Neural progenitor cell (in vitro differentiated cells): ENCODE measurements around the gene TMCC1. TPM values are rescaled to one million over a fixed set of nuclear protein-coding genes. Genes with fewer than 3 reads are reported as not detected.

Experiments
- DNase-seq: peaks from one replicate; pipeline ENCODE4 v3.0.0-alpha.2; 2016; ENCODE audit warnings: low spot score
- H2AFZ ChIP-seq: fragments of 200-600 bp; sonication (generic); replicated peaks from 2 replicates; pipeline ENCODE4 v1.6.1; 2016; ENCODE audit warnings: antibody characterized with exemption
- H3F3A ChIP-seq: fragments of 200-600 bp; sonication (generic); 2 replicates; pipeline ENCODE4 v1.6.1; 2016; ENCODE audit warnings: antibody characterized with exemption, low read depth
- H3K27ac ChIP-seq: fragments of 200-600 bp; sonication (generic); 2 replicates; pipeline ENCODE4 v1.5.1; 2016; ENCODE audit warnings: mild to moderate bottlenecking
- H3K27me3 ChIP-seq: fragments of 200-600 bp; sonication (generic); 2 replicates; pipeline ENCODE4 v1.6.1; 2016; ENCODE audit warnings: mild to moderate bottlenecking, moderate library complexity
- H3K36me3 ChIP-seq: fragments of 200-600 bp; sonication (generic); 2 replicates; pipeline ENCODE4 v1.5.1; 2016
- H3K4me1 ChIP-seq: fragments of 200-600 bp; sonication (generic); 2 replicates; pipeline ENCODE4 v1.6.1; 2016; ENCODE audit warnings: mixed run types
- H3K4me2 ChIP-seq: fragments of 200-600 bp; sonication (generic); 2 replicates; pipeline ENCODE4 v1.6.1; 2016
- H3K4me3 ChIP-seq: fragments of 200-600 bp; sonication (generic); 2 replicates; pipeline ENCODE4 v1.5.1; 2016
- H3K79me2 ChIP-seq: fragments of 200-600 bp; sonication (generic); 2 replicates; pipeline ENCODE4 v1.6.1; 2016; ENCODE audit warnings: low read depth
- H3K9ac ChIP-seq: fragments of 200-600 bp; sonication (generic); 2 replicates; pipeline ENCODE4 v1.6.1; 2016
- H3K9me3 ChIP-seq: fragments of 200-600 bp; sonication (generic); 2 replicates; pipeline ENCODE4 v1.5.1; 2016; ENCODE audit warnings: low read depth
- H4K20me1 ChIP-seq: fragments of 200-600 bp; sonication (generic); 2 replicates; pipeline ENCODE4 v1.6.1; 2016; ENCODE audit warnings: low read depth
- H3K27ac Mint-ChIP-seq: 3 replicates; pipeline ENCODE4 v1.8.0; 2021; ENCODE audit warnings: mixed read lengths
- H3K27me3 Mint-ChIP-seq: 2 replicates; pipeline ENCODE4 v1.8.0; 2022; ENCODE audit warnings: low read depth, mild to moderate bottlenecking, inconsistent platforms, moderate library complexity, mixed read lengths; ENCODE audit not compliant: insufficient read depth
- H3K36me3 Mint-ChIP-seq: 3 replicates; pipeline ENCODE4 v1.8.0; 2021; ENCODE audit warnings: mixed read lengths
- H3K4me1 Mint-ChIP-seq: 3 replicates; pipeline ENCODE4 v1.8.0; 2021; ENCODE audit warnings: mixed read lengths
- H3K4me3 Mint-ChIP-seq: 3 replicates; pipeline ENCODE4 v1.8.0; 2021; ENCODE audit warnings: mild to moderate bottlenecking, moderate library complexity, mixed read lengths
- H3K9me3 Mint-ChIP-seq: 3 replicates; pipeline ENCODE4 v1.8.0; 2020; ENCODE audit warnings: mixed read lengths
- CTCF ChIP-seq: fragments of 200-600 bp; sonication (generic); IDR thresholded peaks from 2 replicates; pipeline ENCODE4 v1.5.1; 2017; ENCODE audit warnings: antibody characterized with exemption, mild to moderate bottlenecking
- EZH2 ChIP-seq: fragments of 200-600 bp; sonication (generic); IDR thresholded peaks from 2 replicates; pipeline ENCODE4 v1.6.1; 2017; ENCODE audit warnings: antibody characterized with exemption, mild to moderate bottlenecking, moderate library complexity
- EZH2phosphoT487 ChIP-seq: fragments of 200-600 bp; sonication (generic); IDR thresholded peaks from 2 replicates; pipeline ENCODE4 v1.6.1; 2017; ENCODE audit warnings: antibody characterized with exemption
- total RNA-seq: library from RNA; depleted of rRNA; stranded (reverse); fragments of >200 nt; gene quantifications from 2 replicates; pipeline ENCODE4 v1.2.3, GENCODE V29; 2015; ENCODE audit warnings: low replicate concordance

The TMCC1 gene
- total RNA-seq, 1 donor from 2014 or later = 29.8 TPM

- Histone ChIP-seq H4K20me1 (peaks cover 2% of the 10 kb centered on the region), H3K79me2 (peaks cover 32% of the 10 kb centered on the region), H3K36me3 (no peaks in the 10 kb centered on the region), H3K27me3 (no peaks in the 10 kb centered on the region), H3K4me2 (no peak overlapping the region), H3K9me3 (no peaks in the 10 kb centered on the region), H3K4me1 (peaks cover 31% of the 10 kb centered on the region), H2AFZ (no peak overlapping the region), H3K27ac (no peak overlapping the region), H3F3A (peaks cover 40% of the 10 kb centered on the region), H3K4me3 (no peak overlapping the region), H3K9ac (no peak overlapping the region)
- Mint-ChIP-seq H3K4me1 (peaks cover 26% of the 10 kb centered on the region), H3K36me3 (peaks cover 30% of the 10 kb centered on the region), H3K4me3 (no peak overlapping the region), H3K9me3 (peaks cover 31% of the 10 kb centered on the region), H3K27me3 (no peaks in the 10 kb centered on the region), H3K27ac (no peak overlapping the region)
- no peak for DNase-seq
- TF ChIP-seq CTCF = no peak
- TF ChIP-seq EZH2 = no peak
- no peak for TF ChIP-seq EZH2phosphoT487
Measured at GRCh38 chr3:129695230-129695629, 198.3 kb downstream of the TMCC1 start.

GRCh38 chr3:129694228-129694627 lies 199.3 kb downstream of the TMCC1 start:
- H3K4me3 ChIP-seq = no peak overlapping the region
- peaks cover 29% of the 10 kb centered on the region for H3K4me1 Mint-ChIP-seq
- H3K27me3 Mint-ChIP-seq = no peaks in the 10 kb centered on the region
- H3K27ac ChIP-seq = no peak overlapping the region
- H3K27me3 ChIP-seq = no peaks in the 10 kb centered on the region
- H3K36me3 ChIP-seq = no peaks in the 10 kb centered on the region
- H4K20me1 ChIP-seq = no peaks in the 10 kb centered on the region
- TF ChIP-seq EZH2phosphoT487 = no peak
- TF ChIP-seq CTCF = no peak
- no peak for TF ChIP-seq EZH2
- no peak for DNase-seq
- H3K36me3 Mint-ChIP-seq = peaks cover 30% of the 10 kb centered on the region
- H3K4me2 ChIP-seq = no peak overlapping the region
- no peak overlapping the region for H3K4me3 Mint-ChIP-seq
- peaks cover 40% of the 10 kb centered on the region for H3F3A ChIP-seq
- H3K4me1 ChIP-seq = peaks cover 31% of the 10 kb centered on the region
- peaks cover 38% of the 10 kb centered on the region for H3K79me2 ChIP-seq
- H2AFZ ChIP-seq = no peak overlapping the region
- H3K9me3 Mint-ChIP-seq = peaks cover 31% of the 10 kb centered on the region
- H3K9ac ChIP-seq = no peak overlapping the region
- H3K27ac Mint-ChIP-seq = no peak overlapping the region
- H3K9me3 ChIP-seq = no peaks in the 10 kb centered on the region

- no peak overlapping the region for H3K4me2 ChIP-seq
- no peaks in the 10 kb centered on the region for H4K20me1 ChIP-seq
- no peaks in the 10 kb centered on the region for H3K9me3 ChIP-seq
- Mint-ChIP-seq H3K27ac (no peak overlapping the region), H3K4me3 (no peak overlapping the region), H3K36me3 (peaks cover 21% of the 10 kb centered on the region), H3K27me3 (no peaks in the 10 kb centered on the region), H3K4me1 (peaks cover 35% of the 10 kb centered on the region), H3K9me3 (peaks cover 25% of the 10 kb centered on the region)
- no peaks in the 10 kb centered on the region for H3K36me3 ChIP-seq
- H3K4me1 ChIP-seq = peaks cover 30% of the 10 kb centered on the region
- H3K4me3 ChIP-seq = no peak overlapping the region
- peaks cover 29% of the 10 kb centered on the region for H3K79me2 ChIP-seq
- no peak overlapping the region for H3K9ac ChIP-seq
- peaks cover 46% of the 10 kb centered on the region for H3F3A ChIP-seq
- H3K27ac ChIP-seq = no peak overlapping the region
- TF ChIP-seq EZH2phosphoT487 (no peak), CTCF (no peak), EZH2 (no peak)
- H2AFZ ChIP-seq = no peak overlapping the region
- no peak for DNase-seq
- H3K27me3 ChIP-seq = no peaks in the 10 kb centered on the region
Measured at GRCh38 chr3:129692743-129693142, 200.8 kb downstream of the TMCC1 start.
